H1 (cell line): Measurements from ENCODE around the gene RABEP2. TPM values are rescaled to one million over a fixed set of nuclear protein-coding genes. Genes with fewer than 3 reads are reported as not detected.

ENCODE experiments used
- ASH2L ChIP-seq: fragments of 200-600, 300-600 bp; sonication (generic); IDR thresholded peaks from one replicate; pipeline ENCODE4 v1.7.1; 2017; ENCODE audit warnings: low read length
- EP300 ChIP-seq, 2 experiments: IDR thresholded peaks; 1 replicate in 1 of 2; 2 replicates in 1 of 2; pipeline ENCODE4 v1.6.1; 2011 to 2012; ENCODE audit warnings: low read depth in 2 of 2, low read length in 2 of 2, mild to moderate bottlenecking in 2 of 2, borderline replicate concordance in 1 of 2, inconsistent platforms in 1 of 2, moderate library complexity in 1 of 2
- HDAC2 ChIP-seq, 2 experiments: fragments of 300-600 bp in 1 of 2; sonication (generic) in 1 of 2; IDR thresholded peaks; 2 replicates each; pipeline ENCODE4 v1.6.1; 2011 to 2012; ENCODE audit warnings: low read depth in 2 of 2, low read length in 2 of 2, mild to moderate bottlenecking in 2 of 2, moderate library complexity in 2 of 2, borderline replicate concordance in 1 of 2, inconsistent platforms in 1 of 2
- MAFK ChIP-seq: IDR thresholded peaks from 2 replicates; pipeline ENCODE4 v1.6.1; 2012; ENCODE audit warnings: low read depth, mild to moderate bottlenecking, improper control_type of control experiment, low read length
- PHF8 ChIP-seq: fragments of 200-600 bp; sonication (generic); conservative IDR thresholded peaks from 2 replicates; pipeline ENCODE4 v1.7.1; 2012; ENCODE audit warnings: low read depth, mild to moderate bottlenecking, inconsistent platforms, low read length, moderate library complexity
- RXRA ChIP-seq: IDR thresholded peaks from 2 replicates; pipeline ENCODE4 v1.6.1; 2011; ENCODE audit warnings: low read depth, mild to moderate bottlenecking, low read length, moderate library complexity; ENCODE audit not compliant: insufficient read depth
- polyA plus RNA-seq, 7 experiments: library from polyadenylated mRNA; depleted of rRNA in 3 of 7; stranded (reverse) in 5 of 7; unstranded in 2 of 7; fragments of >200 nt in 5 of 7; fragments of 200-250 nt in 2 of 7; gene quantifications; 1 replicate in 5 of 7; 2 replicates in 1 of 7; 4 replicates in 1 of 7; pipeline versions ENCODE4 v1.2.1 to v1.2.3, GENCODE V29; 2011 to 2013; ENCODE audit warnings: missing spikeins in 2 of 7, mixed read lengths in 2 of 7
- total RNA-seq: library from RNA; stranded (reverse); fragmentation: NEBNext Ultra II Directional; extraction: Animal tissue kit (Norgen Biotek cat#: 25700); gene quantifications from 2 replicates; pipeline ENCODE4 v1.2.1, GENCODE V29; 2021

RABEP2 gene
- total and polyA plus RNA-seq, 2 of the 8 experiments (the other 6 are each of a cell fraction or from before 2014, with no cell fraction given), result 10.4 to 14.9 TPM

DNA sequence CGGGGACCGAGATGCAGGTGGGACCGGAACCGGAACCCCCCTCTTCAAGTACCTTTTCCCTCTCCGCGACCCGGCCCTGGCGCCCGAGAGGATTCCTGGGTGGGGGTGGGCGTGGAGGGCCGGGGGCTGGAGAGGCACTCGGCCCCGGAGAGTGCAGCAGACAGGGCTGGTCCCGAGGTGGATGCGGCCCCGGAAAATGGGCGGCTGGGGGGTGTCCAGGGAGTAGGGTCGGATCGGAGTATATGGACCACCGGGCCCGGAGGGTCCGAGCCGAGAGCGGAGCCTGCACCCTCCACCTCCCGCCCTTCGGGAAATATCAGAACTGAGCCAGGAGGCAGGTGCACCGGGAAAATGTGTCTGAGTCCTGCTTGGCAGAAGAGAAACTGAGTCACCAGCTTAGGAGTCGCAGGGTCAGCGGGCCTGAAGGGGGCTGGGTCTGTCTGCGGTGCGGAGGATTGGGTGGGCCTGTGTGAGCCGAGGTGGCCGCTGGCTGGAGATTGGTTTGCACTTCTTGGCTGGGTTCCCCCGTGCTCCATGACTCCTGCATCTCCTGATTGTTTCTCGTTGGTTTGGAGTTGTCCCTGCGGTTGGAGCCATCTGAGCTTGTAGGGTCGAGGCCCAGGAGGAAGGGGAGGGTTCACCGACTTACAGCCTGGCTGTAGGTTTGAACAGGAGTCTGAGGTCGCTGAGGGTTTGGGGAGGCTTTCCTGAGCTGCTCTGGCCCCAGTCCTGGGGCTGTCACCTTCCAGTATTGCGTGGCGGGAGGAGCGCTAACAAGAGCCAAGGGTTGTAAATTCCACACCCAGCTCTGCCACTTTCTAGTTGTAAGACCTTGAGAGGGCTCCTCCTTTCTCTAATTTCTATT lies 60.9 kb downstream of the RABEP2 start (continued):
- TF ChIP-seq PHF8 (peak; percentile 25; the same call in 1 of the 2 replicates), HDAC2 (IDR thresholded peaks at IDR 0.05; ENCODE audit: borderline replicate concordance in 1 of 2, low read depth in 2 of 2, low read length in 2 of 2) (no peak), ASH2L (peak; percentile 66), EP300 (IDR thresholded peaks at IDR 0.05; ENCODE audit: borderline replicate concordance in 1 of 2, low read depth in 2 of 2, low read length in 2 of 2) (peak in 1 of 2 experiments; percentile 82; a peak in 1 of 3 replicates), MAFK (no peak), RXRA (no peak)
